22Rv1 (cell line): Measurements from ENCODE around the gene PRKX.

Experiments
- ZFX ChIP-seq: fragments of 450-650 bp; IDR thresholded peaks from 2 replicates; pipeline ENCODE4 v1.6.1; 2017; ENCODE audit warnings: antibody characterized with exemption, borderline replicate concordance
- TF ChIP-seq, protein P1 (sequence below): fragments of 450-650 bp; IDR thresholded peaks from 2 replicates; pipeline ENCODE4 v1.5.1; 2017; ENCODE audit warnings: mild to moderate bottlenecking

GRCh38 chrX:3733043-3733430 is 19.6 kb upstream of the PRKX start:
- TF ChIP-seq, protein P1, sequence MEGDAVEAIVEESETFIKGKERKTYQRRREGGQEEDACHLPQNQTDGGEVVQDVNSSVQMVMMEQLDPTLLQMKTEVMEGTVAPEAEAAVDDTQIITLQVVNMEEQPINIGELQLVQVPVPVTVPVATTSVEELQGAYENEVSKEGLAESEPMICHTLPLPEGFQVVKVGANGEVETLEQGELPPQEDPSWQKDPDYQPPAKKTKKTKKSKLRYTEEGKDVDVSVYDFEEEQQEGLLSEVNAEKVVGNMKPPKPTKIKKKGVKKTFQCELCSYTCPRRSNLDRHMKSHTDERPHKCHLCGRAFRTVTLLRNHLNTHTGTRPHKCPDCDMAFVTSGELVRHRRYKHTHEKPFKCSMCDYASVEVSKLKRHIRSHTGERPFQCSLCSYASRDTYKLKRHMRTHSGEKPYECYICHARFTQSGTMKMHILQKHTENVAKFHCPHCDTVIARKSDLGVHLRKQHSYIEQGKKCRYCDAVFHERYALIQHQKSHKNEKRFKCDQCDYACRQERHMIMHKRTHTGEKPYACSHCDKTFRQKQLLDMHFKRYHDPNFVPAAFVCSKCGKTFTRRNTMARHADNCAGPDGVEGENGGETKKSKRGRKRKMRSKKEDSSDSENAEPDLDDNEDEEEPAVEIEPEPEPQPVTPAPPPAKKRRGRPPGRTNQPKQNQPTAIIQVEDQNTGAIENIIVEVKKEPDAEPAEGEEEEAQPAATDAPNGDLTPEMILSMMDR: no peak
- TF ChIP-seq ZFX: no peak
